Astrocyte of the spinal cord (primary cell): ENCODE results near the gene SMIM27.
"Not testable (repeated sequence)": the region's sequence is repeated elsewhere in the genome, so short reads cannot be mapped to it uniquely, and the experiment has no call there.

Experiments used
- DNase-seq: peaks from one replicate; pipeline ENCODE4 v3.0.0; 2011; ENCODE audit warnings: low read depth, low spot score
- H3K4me3 ChIP-seq: 2 replicates; pipeline ENCODE4 v1.5.1; 2011; ENCODE audit warnings: low read depth, mild to moderate bottlenecking, low read length, moderate library complexity
- CTCF ChIP-seq: IDR thresholded peaks from 2 replicates; pipeline ENCODE4 v1.5.1; 2012; ENCODE audit warnings: low read depth, mild to moderate bottlenecking, low read length, inconsistent platforms
- in situ Hi-C: cut with HindIII; loops from 2 replicates; pipeline ENCODE4 v1.10.0; 2017; ENCODE audit warnings: low sequenced_read_pairs

The SMIM27 gene

GRCh38 chr9:32523910-32524309, 28.2 kb upstream of the SMIM27 start:
- in situ Hi-C loops, result no loop called here
- H3K4me3 ChIP-seq, result no peak overlapping the region

GRCh38 chr9:32524558-32524891, 27.6 kb upstream of the SMIM27 start:
- in situ Hi-C loops, DNase-seq, H3K4me3 ChIP-seq: not testable (repeated sequence)

More at GRCh38 chr9:32523910-32524309, 28.2 kb upstream of the SMIM27 start:
- no peak for DNase-seq
- no peak for TF ChIP-seq CTCF

- DNase-seq, result peak; percentile 8
- in situ Hi-C loops, result no loop called here
- H3K4me3 ChIP-seq, result peak overlapping the region; percentile 78
- TF ChIP-seq CTCF, result no peak
Observed at GRCh38 chr9:32524892-32525708, 27.0 kb upstream of the SMIM27 start.

- in situ Hi-C loops, result no loop called here
- H3K4me3 ChIP-seq, result peak overlapping the region; percentile 78
- TF ChIP-seq CTCF, result no peak
- no peak for DNase-seq
Observed at GRCh38 chr9:32525709-32526030, 26.5 kb upstream of the SMIM27 start.

GRCh38 chr9:32526041-32526706, 26.0 kb upstream of the SMIM27 start, which contains the start of gene RIGI:
RIGI (minus strand) TSS chr9:32526196; CDS start chr9:32526166, 30 bp downstream.
- H3K4me3 ChIP-seq, result peak within 1 kb of the TSS; percentile 78
- in situ Hi-C loops, result no loop called here
- DNase-seq, result peak; percentile 94
- TF ChIP-seq CTCF, result peak; percentile 41

- TF ChIP-seq CTCF, result no peak
- in situ Hi-C loops, result no loop called here
- peak overlapping the region; percentile 78 for H3K4me3 ChIP-seq
- no peak for DNase-seq
Observed at GRCh38 chr9:32526707-32527048, 25.4 kb upstream of the SMIM27 start.

GRCh38 chr9:32533336-32533735, 18.8 kb upstream of the SMIM27 start:
- no peak for TF ChIP-seq CTCF
- no peak overlapping the region for H3K4me3 ChIP-seq
- in situ Hi-C loops, result no loop called here
- DNase-seq, result no peak
